Endothelial cell of umbilical vein (primary cell): ENCODE results near the gene NDC80. TPM values are rescaled to one million over a fixed set of nuclear protein-coding genes. Genes with fewer than 3 reads are reported as not detected.
"Not testable (repeated sequence)": the region's sequence is repeated elsewhere in the genome, so short reads cannot be mapped to it uniquely, and the experiment has no call there.

Source experiments
- BruUV-seq: library from RNA; stranded (reverse); fragments of 400-500 nt; replicated peaks from 2 replicates; lab custom pipeline; 2021; lab: Mats Ljungman, UMichigan
- CTCF ChIA-PET: fragments of 300-600, 350-600 bp; sonication (Branson Sonifier 250); formaldehyde crosslinking; loops from one replicate; lab custom pipeline; 2021; ENCODE audit warnings: antibody characterized with exemption, inconsistent platforms; lab: Charles Lee
- POLR2A ChIA-PET: fragments of 300-600, 350-600 bp; sonication (Branson Sonifier 250); formaldehyde crosslinking; loops from one replicate; lab custom pipeline; 2021; ENCODE audit warnings: antibody characterized with exemption, inconsistent platforms; lab: Charles Lee
- DNase-seq: peaks from one replicate; pipeline ENCODE4 v3.0.0-alpha.2; 2011; ENCODE audit warnings: low read depth, low spot score
- FAIRE-seq: peaks from 2 replicates; lab custom pipeline; 2011; peaks lifted over from hg19 to GRCh38; lab: Jason Lieb, UNC
- H2AFZ ChIP-seq: 2 replicates; pipeline ENCODE4 v1.6.0; 2012; ENCODE audit warnings: low read depth, low read length, control low read depth, inconsistent platforms
- H3K27ac ChIP-seq: 2 replicates; pipeline ENCODE4 v1.5.1; 2011; ENCODE audit warnings: low read depth, mild to moderate bottlenecking, control low read depth, low read length, moderate library complexity; ENCODE audit not compliant: insufficient read depth
- H3K27me3 ChIP-seq, 2 experiments: 2 replicates each; pipeline versions ENCODE4 v1.6.0 to v1.6.1; 2011; ENCODE audit warnings: low read length in 2 of 2, mixed read lengths in 1 of 2; ENCODE audit not compliant: control insufficient read depth in 2 of 2, insufficient read depth in 2 of 2
- H3K36me3 ChIP-seq, 2 experiments: 2 replicates in 1 of 2; 3 replicates in 1 of 2; pipeline ENCODE4 v1.5.1; 2011; ENCODE audit warnings: low read length in 2 of 2, mild to moderate bottlenecking in 1 of 2, moderate library complexity in 1 of 2; ENCODE audit not compliant: control insufficient read depth in 2 of 2, insufficient read depth in 2 of 2; ENCODE audit errors: extremely low read depth in 1 of 2
- H3K4me1 ChIP-seq: 3 replicates; pipeline ENCODE4 v1.5.1; 2011; ENCODE audit warnings: mild to moderate bottlenecking, low read length; ENCODE audit not compliant: control insufficient read depth, insufficient read depth; ENCODE audit errors: extremely low read depth
- H3K4me2 ChIP-seq: 2 replicates; pipeline ENCODE4 v1.6.1; 2011; ENCODE audit warnings: low read length, control low read depth, mixed read lengths; ENCODE audit not compliant: insufficient read depth
- H3K4me3 ChIP-seq, 3 experiments: fragments of 200-600 bp in 1 of 3; sonication (generic), shearing (Covaris generic) in 1 of 3; replicated peaks in 1 of 3; 2 replicates each; pipeline ENCODE4 v1.5.1; 2011 to 2016; ENCODE audit warnings: control low read depth in 3 of 3, low read length in 3 of 3, mild to moderate bottlenecking in 2 of 3, inconsistent platforms in 1 of 3, low read depth in 1 of 3, moderate library complexity in 1 of 3; ENCODE audit not compliant: insufficient read depth in 1 of 3
- H3K79me2 ChIP-seq: 2 replicates; pipeline ENCODE4 v1.6.0; 2012; ENCODE audit warnings: low read length, inconsistent platforms; ENCODE audit not compliant: control insufficient read depth, insufficient read depth
- H3K9ac ChIP-seq: replicated peaks from 2 replicates; pipeline ENCODE3; 2011; ENCODE audit warnings: low read length, control low read depth; ENCODE audit not compliant: insufficient read depth; ENCODE audit errors: extremely low read depth
- H3K9me1 ChIP-seq: replicated peaks from 3 replicates; pipeline ENCODE4 v1.6.0; 2011; ENCODE audit warnings: mild to moderate bottlenecking, low read length; ENCODE audit not compliant: control insufficient read depth, insufficient read depth; ENCODE audit errors: extremely low read depth
- H3K9me3 ChIP-seq: replicated peaks from 2 replicates; pipeline ENCODE4 v1.5.1; 2012; ENCODE audit warnings: low read length, inconsistent platforms; ENCODE audit not compliant: control insufficient read depth, insufficient read depth
- H4K20me1 ChIP-seq: replicated peaks from 2 replicates; pipeline ENCODE3; 2011; ENCODE audit warnings: mild to moderate bottlenecking, low read length; ENCODE audit not compliant: control insufficient read depth, insufficient read depth; ENCODE audit errors: extremely low read depth
- CTCF ChIP-seq, 2 donors: IDR thresholded peaks; 1 replicate in 1 of 2; 2 replicates in 1 of 2; pipeline ENCODE4 v1.5.1; 2011; ENCODE audit warnings: low read length in 2 of 2, mild to moderate bottlenecking in 2 of 2, moderate library complexity in 2 of 2, control low read depth in 1 of 2, inconsistent platforms in 1 of 2, low read depth in 1 of 2; ENCODE audit not compliant: insufficient read depth in 1 of 2; ENCODE audit errors: extremely low read depth in 1 of 2
- EZH2 ChIP-seq: IDR thresholded peaks from 2 replicates; pipeline ENCODE4 v1.6.1; 2012; ENCODE audit warnings: borderline replicate concordance, low read depth, mild to moderate bottlenecking, moderate library complexity, low read length, inconsistent platforms; ENCODE audit not compliant: severe bottlenecking
- FOS ChIP-seq: IDR thresholded peaks from 2 replicates; pipeline ENCODE4 v1.6.1; 2011; ENCODE audit warnings: mild to moderate bottlenecking, low read length, moderate library complexity, borderline replicate concordance; ENCODE audit not compliant: insufficient read depth
- GATA2 ChIP-seq: IDR thresholded peaks from 2 replicates; pipeline ENCODE4 v1.7.0; 2011; ENCODE audit warnings: low read depth, mild to moderate bottlenecking, moderate library complexity, mixed read lengths, low read length; ENCODE audit not compliant: insufficient read length, insufficient read depth
- JUN ChIP-seq: IDR thresholded peaks from 2 replicates; pipeline ENCODE4 v1.6.1; 2011; ENCODE audit warnings: borderline replicate concordance, low read depth; ENCODE audit not compliant: insufficient read length, insufficient read depth
- MAX ChIP-seq: IDR thresholded peaks from 2 replicates; pipeline ENCODE4 v1.6.1; 2011; ENCODE audit not compliant: insufficient read depth, insufficient read length
- MYC ChIP-seq: IDR thresholded peaks from one replicate; pipeline ENCODE4 v1.6.1; 2011; ENCODE audit warnings: mild to moderate bottlenecking, low read depth, low read length
- POLR2A ChIP-seq: IDR thresholded peaks from 2 replicates; pipeline ENCODE4 v1.6.1; 2012; ENCODE audit warnings: low read depth, mild to moderate bottlenecking, control low read depth, low read length
- POLR2AphosphoS5 ChIP-seq: IDR thresholded peaks from 2 replicates; pipeline ENCODE4 v1.6.1; 2012; ENCODE audit warnings: low read depth, mild to moderate bottlenecking, control low read depth, low read length, moderate library complexity; ENCODE audit not compliant: insufficient read depth
- dilution Hi-C: fragments of 300-500 bp; cut with MboI; formaldehyde crosslinking; loops from one replicate; pipeline ENCODE4 v1.15.0; 2019; ENCODE audit warnings: low sequenced_read_pairs; ENCODE audit not compliant: extremely low pct_ligation_motif_present
- intact Hi-C: fragments of 100-400 bp; cut with micrococcal nuclease; formaldehyde crosslinking; loops from one replicate; pipeline ENCODE4 v1.10.0; 2022
- polyA plus RNA-seq, 4 experiments: library from polyadenylated mRNA; depleted of rRNA in 3 of 4; stranded (reverse) in 3 of 4; unstranded in 1 of 4; fragments of >200 nt; gene quantifications; 2 replicates each; pipeline versions ENCODE4 v1.2.1 to v1.2.3, GENCODE V29; 2011 to 2012; ENCODE audit warnings: missing spikeins in 1 of 4
- total RNA-seq: library from RNA; stranded (reverse); gene quantifications from 2 replicates; pipeline ENCODE4 v1.2.3, GENCODE V29; 2021

The NDC80 gene
- total and polyA plus RNA-seq, 2 donors (not counting 3 experiments of a cell fraction or from before 2014, with no cell fraction given) = 6.2 to 43.2 TPM

GRCh38 chr18:2541925-2542563 is 29.3 kb upstream of the NDC80 start:
- H3K9me3 ChIP-seq, H3K27me3 ChIP-seq, H4K20me1 ChIP-seq, BruUV-seq, H3K79me2 ChIP-seq, H3K4me1 ChIP-seq, dilution Hi-C loops, H3K36me3 ChIP-seq, H3K9me1 ChIP-seq, POLR2A ChIA-PET, H3K4me3 ChIP-seq, H3K27ac ChIP-seq, H3K4me2 ChIP-seq, H3K9ac ChIP-seq, H2AFZ ChIP-seq: not testable (repeated sequence)
- FAIRE-seq (peak; percentile 63), DNase-seq (peak; percentile 47)
- TF ChIP-seq CTCF (IDR thresholded peaks at IDR 0.05; ENCODE audit: extremely low read depth in 1 of 2, insufficient read depth in 1 of 2, low read depth in 1 of 2, low read length in 2 of 2) = peak; percentile 30 to 38
- CTCF ChIA-PET = interaction anchor here (0.6 to 5.2 kb wide), 67 partner anchors 8 to 1703 kb away, joined by 3 to 259 read pairs (median 4); partner anchors contain the start of genes METTL4 and NDC80
- intact Hi-C loops = loop anchor here (1.0 to 5.0 kb wide), 5 partner anchors 26 to 1677 kb away; no protein-coding TSS in a partner anchor

DNA sequence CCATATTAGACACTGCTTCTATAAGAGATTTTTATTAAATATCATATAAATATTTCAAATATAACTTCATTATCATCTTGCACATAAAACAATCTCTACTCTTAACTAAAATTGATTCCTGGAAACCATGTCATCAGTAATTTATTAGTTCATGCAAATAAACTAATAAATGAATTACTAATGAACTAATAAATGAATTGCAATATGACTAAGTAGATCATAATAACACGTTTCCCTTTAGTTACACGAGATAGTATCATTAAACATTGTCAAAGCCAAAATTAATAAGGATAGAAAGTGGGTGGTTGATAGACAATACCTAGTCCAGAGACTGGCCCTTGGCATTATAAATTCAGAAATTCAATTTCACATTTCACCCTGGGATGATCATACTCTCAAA is 26.2 kb upstream of the NDC80 start:
- CTCF ChIA-PET = interaction anchor here (5.1 to 5.2 kb wide), 2 partner anchors 439 to 959 kb away, joined by 85 to 259 read pairs; no protein-coding TSS in a partner anchor
- no peak for DNase-seq

More for the DNA sequence above, 26.2 kb upstream of the NDC80 start:
- Histone ChIP-seq H3K79me2 (no peaks in the 10 kb centered on the region), H3K9me1 (no peaks in the 10 kb centered on the region), H3K4me3 (no peak overlapping the region), H3K9ac (no peak overlapping the region), H3K4me1 (no peaks in the 10 kb centered on the region), H3K4me2 (no peak overlapping the region), H2AFZ (no peak overlapping the region), H4K20me1 (no peaks in the 10 kb centered on the region), H3K36me3 (peaks cover 0 to 6% of the 10 kb centered on the region in 2 experiments), H3K27me3 (no peaks in the 10 kb centered on the region), H3K9me3 (no peaks in the 10 kb centered on the region), H3K27ac (no peak overlapping the region)
- FAIRE-seq = no peak
- no TSS peak for BruUV-seq
- intact Hi-C loops = no loop called here
- POLR2A ChIA-PET = no interaction called here
- no peak for TF ChIP-seq POLR2AphosphoS5
- no peak for TF ChIP-seq MAX
- no peak for TF ChIP-seq EZH2
- no peak for TF ChIP-seq CTCF (IDR thresholded peaks at IDR 0.05; ENCODE audit: extremely low read depth in 1 of 2, insufficient read depth in 1 of 2, low read depth in 1 of 2, low read length in 2 of 2)
- no peak for TF ChIP-seq FOS
- TF ChIP-seq POLR2A = no peak
- TF ChIP-seq JUN = no peak
- no peak for TF ChIP-seq MYC
- no peak for TF ChIP-seq GATA2
- dilution Hi-C loops = no loop called here
